ENCODE measurements around the gene ZNF514.

DNA sequence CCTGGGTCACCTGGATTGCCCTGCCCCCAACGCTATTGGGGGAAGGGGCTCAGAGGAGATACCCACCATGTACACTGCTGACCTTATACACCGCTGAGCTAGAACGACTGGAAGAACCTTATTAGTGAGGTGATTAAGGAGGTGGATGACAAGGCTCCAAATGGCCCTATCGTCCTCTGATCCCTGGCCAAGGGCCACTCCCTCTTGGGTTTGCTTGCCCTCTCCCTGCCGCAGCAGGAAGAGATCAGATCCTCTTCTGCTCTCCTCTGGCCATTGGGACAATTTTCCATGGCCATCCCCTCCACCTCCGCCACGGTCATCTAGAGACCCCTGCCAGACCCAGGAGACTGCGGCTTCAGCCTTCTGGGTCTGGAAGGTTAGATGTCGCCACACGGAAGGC is 1.2 kb downstream of the ZNF514 start:
- no peak for TF ChIP-seq CTCF (IDR thresholded peaks at IDR 0.05 in 2 of 3, conservative IDR thresholded peaks at IDR 0.05 in 1 of 3; ENCODE audit: control insufficient read depth in 2 of 3, extremely low read depth in 1 of 3, insufficient read depth in 1 of 3, low read depth in 3 of 3, low read length in 3 of 3)
- no peak for TF ChIP-seq HDAC6 (IDR thresholded peaks at IDR 0.05; ENCODE audit: unreplicated experiment)
- TF ChIP-seq REST (IDR thresholded peaks at IDR 0.05; ENCODE audit: low read depth, low read length) = no peak
- TF ChIP-seq SMARCA5 (IDR thresholded peaks at IDR 0.05) = no peak
- no peak for TF ChIP-seq SP1 (IDR thresholded peaks at IDR 0.05; ENCODE audit: low read depth, low read length)
- TF ChIP-seq EZH2 (IDR thresholded peaks at IDR 0.05; ENCODE audit: borderline replicate concordance, control insufficient read depth, low read depth, low read length) = no peak
